HS-27A (cell line): Measurements from ENCODE around the gene TUBGCP2.

Experiments
- DNase-seq: peaks from one replicate; pipeline ENCODE4 v3.0.0-alpha.2; 2012; ENCODE audit warnings: low read depth, missing footprints

Gene TUBGCP2

GRCh38 chr10:133279326-133280226 is 29.1 kb downstream of the TUBGCP2 start:
- no peak for DNase-seq

GRCh38 chr10:133278577-133279265 is 30.0 kb downstream of the TUBGCP2 start:
- DNase-seq = no peak

GRCh38 chr10:133277993-133278576 is 30.6 kb downstream of the TUBGCP2 start:
- DNase-seq = no peak

GRCh38 chr10:133277277-133277992 is 31.2 kb downstream of the TUBGCP2 start:
- DNase-seq = no peak

- DNase-seq = no peak
These were observed 32.1 kb downstream of the TUBGCP2 start, which contains the start of gene ADAM8 for GRCh38 chr10:133276435-133277201. ADAM8 (minus strand) TSS chr10:133276868; CDS start chr10:133276817, 51 bp downstream.

- DNase-seq = no peak
These were observed 32.6 kb downstream of the TUBGCP2 start for GRCh38 chr10:133276100-133276434.

- no peak for DNase-seq
These were observed 33.0 kb downstream of the TUBGCP2 start for GRCh38 chr10:133275684-133276092.

GRCh38 chr10:133274751-133275683 is 33.7 kb downstream of the TUBGCP2 start:
- no peak for DNase-seq

GRCh38 chr10:133273534-133274143 is 35.0 kb downstream of the TUBGCP2 start:
- DNase-seq = no peak

GRCh38 chr10:133272964-133273420 is 35.7 kb downstream of the TUBGCP2 start:
- DNase-seq = no peak

- no peak for DNase-seq
These were observed 36.2 kb downstream of the TUBGCP2 start for GRCh38 chr10:133272301-133272963.

- DNase-seq = no peak
These were observed 37.0 kb downstream of the TUBGCP2 start for GRCh38 chr10:133271521-133272300.

GRCh38 chr10:133270773-133271297 is 37.8 kb downstream of the TUBGCP2 start:
- DNase-seq = no peak

- no peak for DNase-seq
These were observed 38.5 kb downstream of the TUBGCP2 start for GRCh38 chr10:133270204-133270603.

GRCh38 chr10:133269367-133269766 is 39.3 kb downstream of the TUBGCP2 start:
- DNase-seq = no peak

GRCh38 chr10:133268532-133268931 is 40.1 kb downstream of the TUBGCP2 start:
- DNase-seq = no peak

- DNase-seq = no peak
These were observed 40.8 kb downstream of the TUBGCP2 start for GRCh38 chr10:133267829-133268228.

GRCh38 chr10:133267293-133267692 is 41.4 kb downstream of the TUBGCP2 start:
- DNase-seq = no peak
